GM23338 (cell line): ENCODE measurements around the gene SLC9A9. TPM values are rescaled to one million over a fixed set of nuclear protein-coding genes. Genes with fewer than 3 reads are reported as not detected.
A peak's percentile ranks its signal among the peaks of the same experiment; 100 is the strongest.

ENCODE experiments used
- ATAC-seq: fragments of 200-7000 bp; cut with Tn5 transposase; 3 replicates; pipeline ENCODE4 v1.9.1; 2020
- DNase-seq: peaks from one replicate; pipeline ENCODE4 v3.0.0-alpha.2; 2015; ENCODE audit warnings: low spot score
- H2AFZ ChIP-seq: fragments of 200-600 bp; sonication (generic); 2 replicates; pipeline ENCODE4 v1.8.0; 2016; ENCODE audit warnings: antibody characterized with exemption, mild to moderate bottlenecking, moderate library complexity
- H3F3A ChIP-seq: fragments of 200-600 bp; sonication (generic); replicated peaks from 2 replicates; pipeline ENCODE4 v1.8.0; 2017; ENCODE audit warnings: antibody characterized with exemption, mixed run types, low read depth
- H3K27ac ChIP-seq: fragments of 200-600 bp; sonication (generic); 2 replicates; pipeline ENCODE4 v1.6.1; 2016; ENCODE audit warnings: low read depth
- H3K27me3 ChIP-seq: fragments of 200-600 bp; sonication (generic); 2 replicates; pipeline ENCODE4 v1.8.0; 2016; ENCODE audit warnings: mild to moderate bottlenecking, mixed run types, moderate library complexity; ENCODE audit not compliant: insufficient read depth
- H3K36me3 ChIP-seq: fragments of 200-600 bp; sonication (generic); 2 replicates; pipeline ENCODE4 v1.8.0; 2016; ENCODE audit warnings: mild to moderate bottlenecking; ENCODE audit not compliant: insufficient read depth
- H3K4me1 ChIP-seq: fragments of 200-600 bp; sonication (generic); 2 replicates; pipeline ENCODE4 v1.8.0; 2016; ENCODE audit warnings: mild to moderate bottlenecking, moderate library complexity; ENCODE audit not compliant: insufficient read depth
- H3K4me2 ChIP-seq: fragments of 200-600 bp; sonication (generic); 2 replicates; pipeline ENCODE4 v1.7.1; 2017; ENCODE audit warnings: mixed run types
- H3K4me3 ChIP-seq: fragments of 200-600 bp; sonication (generic); 2 replicates; pipeline ENCODE4 v1.6.1; 2016; ENCODE audit warnings: mixed run types
- H3K79me2 ChIP-seq: fragments of 200-600 bp; sonication (generic); replicated peaks from 2 replicates; pipeline ENCODE4 v1.8.0; 2017; ENCODE audit warnings: mild to moderate bottlenecking; ENCODE audit not compliant: insufficient read depth
- H3K9me2 ChIP-seq: fragments of 200-600 bp; sonication (generic); 2 replicates; pipeline ENCODE4 v1.8.0; 2017; ENCODE audit not compliant: insufficient read depth
- H4K20me1 ChIP-seq: fragments of 200-600 bp; sonication (generic); replicated peaks from 2 replicates; pipeline ENCODE4 v1.8.0; 2017; ENCODE audit warnings: mild to moderate bottlenecking; ENCODE audit not compliant: insufficient read depth
- H3K27ac Mint-ChIP-seq: 2 replicates; pipeline ENCODE4 v1.8.0; 2020; ENCODE audit warnings: inconsistent platforms, mild to moderate bottlenecking, moderate library complexity, mixed read lengths
- H3K27me3 Mint-ChIP-seq: 3 replicates; pipeline ENCODE4 v1.8.0; 2022; ENCODE audit warnings: low read depth, mild to moderate bottlenecking, moderate library complexity, mixed read lengths, inconsistent platforms; ENCODE audit not compliant: insufficient read depth, poor library complexity
- H3K36me3 Mint-ChIP-seq: 3 replicates; pipeline ENCODE4 v1.8.0; 2021; ENCODE audit warnings: low read depth, mild to moderate bottlenecking, inconsistent platforms, moderate library complexity, mixed read lengths
- H3K4me1 Mint-ChIP-seq: 3 replicates; pipeline ENCODE4 v1.8.0; 2020; ENCODE audit warnings: mild to moderate bottlenecking, inconsistent platforms, mixed read lengths
- H3K4me3 Mint-ChIP-seq: 3 replicates; pipeline ENCODE4 v1.8.0; 2021; ENCODE audit warnings: moderate library complexity, mild to moderate bottlenecking, inconsistent platforms, mixed read lengths
- H3K9me3 Mint-ChIP-seq: 3 replicates; pipeline ENCODE4 v1.8.0; 2020; ENCODE audit warnings: moderate library complexity, mild to moderate bottlenecking, inconsistent platforms, mixed read lengths
- EZH2 ChIP-seq: fragments of 200-600 bp; sonication (generic); IDR thresholded peaks from one replicate; pipeline ENCODE4 v1.8.0; 2017; ENCODE audit warnings: antibody characterized with exemption, mild to moderate bottlenecking, low read depth; ENCODE audit not compliant: unreplicated experiment
- EZH2phosphoT487 ChIP-seq: fragments of 200-600 bp; sonication (generic); IDR thresholded peaks from one replicate; pipeline ENCODE4 v1.8.1; 2018; ENCODE audit warnings: antibody characterized with exemption; ENCODE audit not compliant: unreplicated experiment
- STAT1 ChIP-seq: IDR thresholded peaks from one replicate; pipeline ENCODE4 v1.6.1; 2016; ENCODE audit warnings: antibody characterized with exemption; ENCODE audit not compliant: unreplicated experiment
- ZNF114 ChIP-seq: fragments of 250-450 bp; sonication (Bioruptor Pico); IDR thresholded peaks from 2 replicates; pipeline ENCODE4 v1.5.0; 2020; ENCODE audit warnings: mild to moderate bottlenecking, moderate library complexity
- ZNF331 ChIP-seq: fragments of 250-450 bp; sonication (Bioruptor Pico); IDR thresholded peaks from 2 replicates; pipeline ENCODE4 v1.5.0; 2020; ENCODE audit warnings: low read depth, mild to moderate bottlenecking, moderate library complexity
- polyA plus RNA-seq: library from polyadenylated mRNA; unstranded; fragments of >200 nt; fragmentation: Nextera tagmentation; extraction: Ambion mirVana; gene quantifications from 2 replicates; pipeline ENCODE4 v1.2.1, GENCODE V29; 2016
- total RNA-seq: library from RNA; depleted of rRNA; stranded (reverse); fragments of >200 nt; shearing (Covaris generic); gene quantifications from 2 replicates; pipeline ENCODE4 v1.2.3, GENCODE V29; 2014
- TF ChIP-seq, protein P1 (sequence below): fragments of 250-450 bp; sonication (Bioruptor Pico); IDR thresholded peaks from 2 replicates; pipeline ENCODE4 v1.5.0; 2020; ENCODE audit warnings: mild to moderate bottlenecking, moderate library complexity

The SLC9A9 gene
- total and polyA plus RNA-seq, 2 experiments from 2014 or later, result 1.3 to 1.6 TPM

DNA sequence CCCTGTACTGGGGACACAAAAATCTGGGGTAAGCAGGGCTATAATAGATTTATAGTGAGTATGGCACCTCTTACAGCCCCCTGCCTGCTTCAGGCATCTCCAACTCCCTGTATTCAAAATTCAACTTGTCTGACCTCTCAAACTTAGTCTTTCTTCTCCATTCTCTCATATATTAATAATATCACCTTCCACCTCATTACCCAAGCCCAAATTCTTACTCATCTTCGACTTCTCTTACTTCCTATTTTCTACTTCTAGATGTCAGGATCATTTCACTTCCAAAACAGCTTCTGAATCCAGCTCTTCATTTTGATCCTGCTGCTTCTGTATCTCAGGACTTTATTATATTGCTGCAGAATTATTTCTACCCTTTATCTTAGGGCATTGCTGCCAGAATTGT, 438.0 kb downstream of the SLC9A9 start (continued):
- TF ChIP-seq, protein P1, sequence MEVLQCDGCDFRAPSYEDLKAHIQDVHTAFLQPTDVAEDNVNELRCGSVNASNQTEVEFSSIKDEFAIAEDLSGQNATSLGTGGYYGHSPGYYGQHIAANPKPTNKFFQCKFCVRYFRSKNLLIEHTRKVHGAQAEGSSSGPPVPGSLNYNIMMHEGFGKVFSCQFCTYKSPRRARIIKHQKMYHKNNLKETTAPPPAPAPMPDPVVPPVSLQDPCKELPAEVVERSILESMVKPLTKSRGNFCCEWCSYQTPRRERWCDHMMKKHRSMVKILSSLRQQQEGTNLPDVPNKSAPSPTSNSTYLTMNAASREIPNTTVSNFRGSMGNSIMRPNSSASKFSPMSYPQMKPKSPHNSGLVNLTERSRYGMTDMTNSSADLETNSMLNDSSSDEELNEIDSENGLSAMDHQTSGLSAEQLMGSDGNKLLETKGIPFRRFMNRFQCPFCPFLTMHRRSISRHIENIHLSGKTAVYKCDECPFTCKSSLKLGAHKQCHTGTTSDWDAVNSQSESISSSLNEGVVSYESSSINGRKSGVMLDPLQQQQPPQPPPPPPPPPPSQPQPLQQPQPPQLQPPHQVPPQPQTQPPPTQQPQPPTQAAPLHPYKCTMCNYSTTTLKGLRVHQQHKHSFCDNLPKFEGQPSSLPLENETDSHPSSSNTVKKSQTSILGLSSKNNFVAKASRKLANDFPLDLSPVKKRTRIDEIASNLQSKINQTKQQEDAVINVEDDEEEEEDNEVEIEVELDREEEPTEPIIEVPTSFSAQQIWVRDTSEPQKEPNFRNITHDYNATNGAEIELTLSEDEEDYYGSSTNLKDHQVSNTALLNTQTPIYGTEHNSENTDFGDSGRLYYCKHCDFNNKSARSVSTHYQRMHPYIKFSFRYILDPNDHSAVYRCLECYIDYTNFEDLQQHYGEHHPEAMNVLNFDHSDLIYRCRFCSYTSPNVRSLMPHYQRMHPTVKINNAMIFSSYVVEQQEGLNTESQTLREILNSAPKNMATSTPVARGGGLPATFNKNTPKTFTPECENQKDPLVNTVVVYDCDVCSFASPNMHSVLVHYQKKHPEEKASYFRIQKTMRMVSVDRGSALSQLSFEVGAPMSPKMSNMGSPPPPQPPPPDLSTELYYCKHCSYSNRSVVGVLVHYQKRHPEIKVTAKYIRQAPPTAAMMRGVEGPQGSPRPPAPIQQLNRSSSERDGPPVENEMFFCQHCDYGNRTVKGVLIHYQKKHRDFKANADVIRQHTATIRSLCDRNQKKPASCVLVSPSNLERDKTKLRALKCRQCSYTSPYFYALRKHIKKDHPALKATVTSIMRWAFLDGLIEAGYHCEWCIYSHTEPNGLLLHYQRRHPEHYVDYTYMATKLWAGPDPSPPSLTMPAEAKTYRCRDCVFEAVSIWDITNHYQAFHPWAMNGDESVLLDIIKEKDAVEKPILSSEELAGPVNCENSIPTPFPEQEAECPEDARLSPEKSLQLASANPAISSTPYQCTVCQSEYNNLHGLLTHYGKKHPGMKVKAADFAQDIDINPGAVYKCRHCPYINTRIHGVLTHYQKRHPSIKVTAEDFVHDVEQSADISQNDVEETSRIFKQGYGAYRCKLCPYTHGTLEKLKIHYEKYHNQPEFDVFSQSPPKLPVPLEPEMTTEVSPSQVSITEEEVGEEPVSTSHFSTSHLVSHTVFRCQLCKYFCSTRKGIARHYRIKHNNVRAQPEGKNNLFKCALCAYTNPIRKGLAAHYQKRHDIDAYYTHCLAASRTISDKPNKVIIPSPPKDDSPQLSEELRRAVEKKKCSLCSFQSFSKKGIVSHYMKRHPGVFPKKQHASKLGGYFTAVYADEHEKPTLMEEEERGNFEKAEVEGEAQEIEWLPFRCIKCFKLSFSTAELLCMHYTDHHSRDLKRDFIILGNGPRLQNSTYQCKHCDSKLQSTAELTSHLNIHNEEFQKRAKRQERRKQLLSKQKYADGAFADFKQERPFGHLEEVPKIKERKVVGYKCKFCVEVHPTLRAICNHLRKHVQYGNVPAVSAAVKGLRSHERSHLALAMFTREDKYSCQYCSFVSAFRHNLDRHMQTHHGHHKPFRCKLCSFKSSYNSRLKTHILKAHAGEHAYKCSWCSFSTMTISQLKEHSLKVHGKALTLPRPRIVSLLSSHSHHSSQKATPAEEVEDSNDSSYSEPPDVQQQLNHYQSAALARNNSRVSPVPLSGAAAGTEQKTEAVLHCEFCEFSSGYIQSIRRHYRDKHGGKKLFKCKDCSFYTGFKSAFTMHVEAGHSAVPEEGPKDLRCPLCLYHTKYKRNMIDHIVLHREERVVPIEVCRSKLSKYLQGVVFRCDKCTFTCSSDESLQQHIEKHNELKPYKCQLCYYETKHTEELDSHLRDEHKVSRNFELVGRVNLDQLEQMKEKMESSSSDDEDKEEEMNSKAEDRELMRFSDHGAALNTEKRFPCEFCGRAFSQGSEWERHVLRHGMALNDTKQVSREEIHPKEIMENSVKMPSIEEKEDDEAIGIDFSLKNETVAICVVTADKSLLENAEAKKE (CRISPR knock-in tag), result no peak
- TF ChIP-seq STAT1 (no peak), EZH2phosphoT487 (no peak), ZNF114 (CRISPR knock-in tag) (no peak)

DNA sequence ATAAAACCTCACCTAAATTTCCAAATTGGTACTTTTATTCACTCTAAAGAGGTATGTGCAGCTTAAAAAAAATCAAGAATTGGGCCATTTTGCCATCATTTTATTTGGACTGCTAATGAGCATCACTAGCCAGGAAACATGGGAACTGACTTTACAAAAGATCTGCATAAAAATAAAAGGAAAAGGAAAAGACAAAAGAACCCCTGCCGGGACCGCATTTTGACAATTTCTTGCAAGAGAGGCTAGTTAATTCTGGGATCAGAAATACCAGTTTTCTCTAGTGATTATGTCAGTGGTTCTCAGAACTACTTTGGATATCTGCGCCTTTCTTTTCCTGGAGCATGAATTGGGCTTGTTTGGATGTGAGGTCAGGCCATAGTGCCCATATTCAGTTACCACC, 439.5 kb downstream of the SLC9A9 start:
- H3K79me2 ChIP-seq, result no peaks in the 10 kb centered on the region
- no peaks in the 10 kb centered on the region for H3K36me3 ChIP-seq
- peaks cover 26% of the 10 kb centered on the region for H3K4me1 ChIP-seq
- H2AFZ ChIP-seq, result no peak overlapping the region
- H4K20me1 ChIP-seq, result no peaks in the 10 kb centered on the region
- peaks cover 31% of the 10 kb centered on the region for H3K4me1 Mint-ChIP-seq
- H3K9me2 ChIP-seq, result no peaks in the 10 kb centered on the region
- no peaks in the 10 kb centered on the region for H3K36me3 Mint-ChIP-seq
- H3K4me3 ChIP-seq, result no peak overlapping the region
- H3K4me3 Mint-ChIP-seq, result no peak overlapping the region
- peaks cover 7% of the 10 kb centered on the region for H3K27me3 Mint-ChIP-seq
- H3K4me2 ChIP-seq, result peak overlapping the region; percentile 14; the same call in 1 of the 2 replicates
- no peaks in the 10 kb centered on the region for H3K9me3 Mint-ChIP-seq
- no peaks in the 10 kb centered on the region for H3F3A ChIP-seq
- DNase-seq (peak; percentile 71), ATAC-seq (no peak)
- H3K27ac Mint-ChIP-seq, result peak overlapping the region; percentile 59; the same call in 1 of the 2 replicates
- no peak overlapping the region for H3K27ac ChIP-seq
- no peaks in the 10 kb centered on the region for H3K27me3 ChIP-seq
- TF ChIP-seq EZH2 (no peak), ZNF114 (CRISPR knock-in tag) (no peak), ZNF331 (CRISPR knock-in tag) (no peak), STAT1 (no peak)
- TF ChIP-seq, protein P1 (CRISPR knock-in tag), result no peak
